Epithelial cell of esophagus (primary cell): Measurements from ENCODE around the gene VPS8.

Experiments used
- DNase-seq: peaks from one replicate; pipeline ENCODE4 v3.0.0; 2010; ENCODE audit warnings: low read depth
- H3K4me3 ChIP-seq: 2 replicates; pipeline ENCODE4 v1.5.1; 2011; ENCODE audit warnings: mild to moderate bottlenecking, low read length, control low read depth
- TF ChIP-seq, protein P1 (sequence below): IDR thresholded peaks from 2 replicates; pipeline ENCODE4 v1.5.1; 2011; ENCODE audit warnings: low read depth, mild to moderate bottlenecking, low read length, control low read depth, inconsistent platforms; ENCODE audit not compliant: insufficient read depth; ENCODE audit errors: missing control alignments

The VPS8 gene

DNA sequence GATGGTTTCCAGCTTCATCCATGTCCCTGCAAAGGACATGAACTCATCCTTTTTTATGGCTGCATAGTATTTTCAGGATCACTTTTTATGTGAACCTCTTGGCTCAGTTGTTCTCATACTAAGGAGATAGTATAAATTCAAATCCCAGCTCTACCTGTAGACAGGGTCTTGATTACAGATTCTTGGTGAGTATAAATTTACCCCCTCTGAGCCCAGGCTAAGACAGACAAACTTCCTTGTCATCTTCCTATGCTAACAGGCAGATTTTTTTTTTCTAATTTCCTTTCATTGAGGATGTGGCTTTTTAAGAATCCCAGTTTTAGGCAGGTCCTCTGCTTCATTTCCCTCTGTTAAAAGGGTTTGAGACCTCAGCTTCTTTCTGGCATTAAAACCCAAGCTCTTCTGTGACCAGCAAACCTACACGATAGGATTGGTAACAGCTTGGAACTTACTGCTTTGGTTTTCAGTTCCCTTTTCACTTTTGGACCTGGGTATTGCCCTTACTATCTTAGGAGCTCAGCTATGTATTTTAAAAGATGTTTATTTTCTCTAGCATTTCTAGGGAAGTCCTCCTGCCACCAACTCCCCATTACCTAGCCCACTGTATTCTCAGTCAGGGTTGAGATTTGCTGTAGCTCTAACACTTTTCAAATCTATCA lies 72.5 kb downstream of the VPS8 start:
- TF ChIP-seq, protein P1, sequence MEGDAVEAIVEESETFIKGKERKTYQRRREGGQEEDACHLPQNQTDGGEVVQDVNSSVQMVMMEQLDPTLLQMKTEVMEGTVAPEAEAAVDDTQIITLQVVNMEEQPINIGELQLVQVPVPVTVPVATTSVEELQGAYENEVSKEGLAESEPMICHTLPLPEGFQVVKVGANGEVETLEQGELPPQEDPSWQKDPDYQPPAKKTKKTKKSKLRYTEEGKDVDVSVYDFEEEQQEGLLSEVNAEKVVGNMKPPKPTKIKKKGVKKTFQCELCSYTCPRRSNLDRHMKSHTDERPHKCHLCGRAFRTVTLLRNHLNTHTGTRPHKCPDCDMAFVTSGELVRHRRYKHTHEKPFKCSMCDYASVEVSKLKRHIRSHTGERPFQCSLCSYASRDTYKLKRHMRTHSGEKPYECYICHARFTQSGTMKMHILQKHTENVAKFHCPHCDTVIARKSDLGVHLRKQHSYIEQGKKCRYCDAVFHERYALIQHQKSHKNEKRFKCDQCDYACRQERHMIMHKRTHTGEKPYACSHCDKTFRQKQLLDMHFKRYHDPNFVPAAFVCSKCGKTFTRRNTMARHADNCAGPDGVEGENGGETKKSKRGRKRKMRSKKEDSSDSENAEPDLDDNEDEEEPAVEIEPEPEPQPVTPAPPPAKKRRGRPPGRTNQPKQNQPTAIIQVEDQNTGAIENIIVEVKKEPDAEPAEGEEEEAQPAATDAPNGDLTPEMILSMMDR, result no peak
- no peak overlapping the region for H3K4me3 ChIP-seq
- DNase-seq, result no peak

DNA sequence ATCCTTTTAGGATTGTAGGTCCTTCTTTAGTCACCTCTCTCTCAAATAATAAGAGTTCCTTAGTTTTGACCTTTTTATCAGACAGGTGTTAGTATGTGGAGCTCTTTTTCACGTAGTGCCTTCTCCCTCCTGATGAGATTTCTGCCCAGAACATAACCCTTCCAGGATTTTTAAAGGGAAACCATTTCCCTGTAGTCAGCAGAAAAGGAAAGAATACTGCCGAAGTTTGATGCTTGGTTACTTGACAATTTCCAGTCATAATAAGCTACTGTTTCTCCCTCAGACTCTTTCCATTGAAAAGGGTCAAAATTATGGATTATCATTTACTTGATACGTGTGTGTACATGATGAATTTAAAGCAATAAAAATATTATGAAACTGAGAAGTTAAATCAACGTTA lies 73.1 kb downstream of the VPS8 start:
- TF ChIP-seq, protein P1, result no peak
- DNase-seq, result no peak
- H3K4me3 ChIP-seq, result no peak overlapping the region

DNA sequence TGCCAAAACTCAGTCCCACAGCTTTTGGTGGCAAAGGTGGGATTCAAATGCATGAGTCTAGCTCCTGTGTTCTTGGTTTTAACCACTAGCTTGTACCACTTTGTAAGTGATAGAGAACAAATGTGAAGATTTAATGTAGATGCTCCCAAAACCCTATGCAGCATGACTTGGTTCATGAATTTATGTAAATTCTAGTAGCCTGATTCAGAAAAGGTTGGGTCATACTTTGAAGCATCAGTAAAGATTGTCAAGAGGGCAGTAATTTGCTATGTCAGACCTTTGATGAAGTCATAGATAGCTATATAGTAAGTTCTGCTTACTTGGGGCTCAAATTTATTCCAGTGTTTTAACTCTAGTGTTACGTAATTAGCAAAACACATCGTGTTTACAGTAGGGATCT lies 75.6 kb downstream of the VPS8 start:
- no peak overlapping the region for H3K4me3 ChIP-seq
- DNase-seq, result no peak
- TF ChIP-seq, protein P1, result no peak

DNA sequence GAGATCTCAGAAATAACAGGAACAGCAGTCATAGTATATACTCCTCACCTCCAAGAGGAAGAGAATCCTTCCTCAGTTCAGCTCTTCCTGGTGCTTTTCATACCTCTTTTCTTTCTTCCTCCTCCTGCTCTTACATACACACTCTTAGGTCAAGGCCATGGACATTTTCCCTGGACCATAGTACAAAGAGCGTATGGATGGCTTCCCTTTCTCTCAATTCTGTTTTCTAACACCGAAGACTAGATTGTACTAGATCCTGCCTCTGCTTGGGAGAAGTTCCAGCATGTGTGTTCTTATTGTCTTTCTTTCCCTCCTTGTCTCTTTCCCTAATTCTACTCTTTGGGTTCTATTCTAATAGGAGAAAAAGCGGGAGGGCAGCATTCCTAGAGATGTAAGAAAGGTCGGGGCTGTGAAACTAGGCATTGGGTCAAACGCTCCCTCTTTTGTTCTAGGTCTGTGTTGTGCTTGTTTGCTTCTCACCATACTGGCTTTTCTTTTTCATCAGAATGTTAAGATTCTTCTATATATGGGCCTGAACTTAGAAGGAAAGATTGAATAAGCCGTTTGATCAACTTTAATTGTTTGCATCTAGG lies 77.4 kb downstream of the VPS8 start:
- H3K4me3 ChIP-seq, result no peak overlapping the region
- TF ChIP-seq, protein P1, result no peak
- DNase-seq, result no peak

DNA sequence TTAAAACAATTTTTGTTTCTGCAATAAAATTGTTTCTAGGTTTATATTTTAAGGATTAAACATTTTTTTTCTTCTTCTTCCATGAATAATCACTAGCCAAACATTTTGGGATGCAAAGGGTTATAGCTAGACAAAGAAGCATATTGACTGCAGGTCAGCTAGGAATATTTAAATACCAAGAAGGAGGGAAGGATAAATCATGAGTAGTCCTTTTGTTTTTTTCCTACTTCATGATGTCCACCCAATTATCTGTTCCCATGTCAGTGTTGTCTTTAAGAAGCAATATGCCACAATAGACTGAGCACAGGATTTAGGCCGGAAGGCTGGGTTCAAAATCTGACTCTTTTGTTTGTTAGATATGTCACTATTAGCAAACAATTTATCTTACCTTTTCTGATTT lies 82.1 kb downstream of the VPS8 start:
- H3K4me3 ChIP-seq, result no peak overlapping the region
- TF ChIP-seq, protein P1, result no peak
- no peak for DNase-seq

DNA sequence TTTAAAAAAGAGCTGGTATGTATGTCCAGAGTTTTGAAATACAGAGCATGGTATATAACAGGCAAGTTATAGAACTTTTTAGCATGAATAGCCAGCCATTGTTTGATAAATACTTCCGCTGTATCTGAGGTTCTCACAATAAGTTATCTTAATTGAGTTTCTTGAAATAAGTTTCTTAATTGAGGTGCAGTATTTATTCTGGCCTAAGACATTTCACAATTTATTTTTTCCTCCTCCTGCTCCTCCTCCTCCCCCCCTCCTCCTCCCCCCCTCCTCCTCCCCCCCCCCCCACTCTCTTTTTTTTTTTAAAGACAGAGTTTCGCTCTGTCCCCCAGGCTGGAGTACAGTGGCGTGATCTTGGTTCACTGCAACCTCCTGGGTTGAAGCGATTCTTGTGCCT lies 83.4 kb downstream of the VPS8 start:
- TF ChIP-seq, protein P1, result no peak
- no peak for DNase-seq
- H3K4me3 ChIP-seq, result no peak overlapping the region

DNA sequence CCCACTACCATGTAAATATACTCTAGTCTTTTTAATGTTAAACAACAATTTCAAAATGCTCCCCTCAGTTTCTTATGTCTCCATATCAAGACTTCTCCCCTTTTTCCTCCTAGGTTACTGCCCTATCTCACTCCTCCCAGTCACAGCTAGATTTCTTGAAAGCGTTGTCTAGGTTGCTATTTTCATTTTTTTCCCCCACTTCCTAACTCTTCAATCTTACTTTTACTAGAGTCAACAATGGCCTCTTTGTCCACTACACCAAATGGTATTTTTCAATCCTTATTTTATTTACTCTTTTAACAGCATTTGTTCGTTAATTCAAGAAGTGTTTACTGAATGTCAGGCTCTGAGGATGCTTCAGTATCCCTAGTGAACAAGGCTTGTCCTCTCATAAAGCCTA lies 84.4 kb downstream of the VPS8 start:
- no peak for DNase-seq
- TF ChIP-seq, protein P1, result no peak

More for the DNA sequence above, 84.4 kb downstream of the VPS8 start:
- no peak overlapping the region for H3K4me3 ChIP-seq
